ENCODE measurements around the gene TMA7.

GRCh38 chr3:48429960-48430707, 9.9 kb upstream of the TMA7 start, which contains the start of gene PLXNB1:
- no peak for TF ChIP-seq CTCF (IDR thresholded peaks at IDR 0.05; ENCODE audit: low read length)
- no peak for TF ChIP-seq EZH2 (IDR thresholded peaks at IDR 0.05; ENCODE audit: borderline replicate concordance, low read length)
